ENCODE results near the gene AGR2. TPM values are rescaled to one million over a fixed set of nuclear protein-coding genes. Genes with fewer than 3 reads are reported as not detected.

Gene AGR2
- total and polyA plus RNA-seq, 7 experiments from 2014 or later: not detected

DNA sequence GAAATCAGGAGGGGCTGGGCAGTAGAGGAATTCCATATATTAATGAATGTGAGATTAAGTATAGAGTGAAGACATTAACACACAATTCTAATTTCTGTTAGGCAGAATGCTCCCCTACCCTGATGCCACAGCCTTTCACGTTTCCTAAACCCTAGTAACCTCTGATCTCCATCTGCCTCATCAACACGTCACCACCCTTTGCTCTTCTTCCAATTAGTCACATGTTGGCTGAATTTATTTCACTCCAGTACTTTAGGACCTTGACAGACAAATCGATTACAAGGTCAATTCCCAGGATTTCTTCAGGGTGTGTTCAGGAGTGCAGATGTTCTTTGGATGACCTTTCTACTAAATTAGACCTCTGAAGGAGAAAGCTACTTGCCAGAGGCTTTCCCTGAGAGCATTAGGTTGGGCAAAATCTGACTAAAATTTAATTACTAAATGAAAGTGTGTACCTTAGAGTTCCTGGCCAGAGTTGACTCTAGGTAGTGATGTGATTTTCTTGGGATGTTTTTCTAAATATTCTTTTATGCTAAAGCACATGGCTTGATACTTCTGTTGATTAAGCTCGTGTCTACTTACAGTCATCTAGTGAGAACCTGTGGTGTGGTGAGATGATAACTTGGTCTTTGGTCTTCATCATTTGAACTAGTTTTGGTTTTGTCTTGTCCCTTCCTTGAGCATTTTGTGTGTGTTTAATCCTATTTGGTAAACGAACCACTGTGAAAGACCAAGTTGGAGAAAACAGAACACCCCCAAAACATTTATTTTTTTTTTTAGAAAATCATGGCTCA is 12.7 kb downstream of the AGR2 start:
- H3K4me1 ChIP-seq (ENCODE audit: control insufficient read depth in 2 of 2, insufficient read depth in 2 of 2, low read length in 2 of 2): no peaks in the 10 kb centered on the region

DNA sequence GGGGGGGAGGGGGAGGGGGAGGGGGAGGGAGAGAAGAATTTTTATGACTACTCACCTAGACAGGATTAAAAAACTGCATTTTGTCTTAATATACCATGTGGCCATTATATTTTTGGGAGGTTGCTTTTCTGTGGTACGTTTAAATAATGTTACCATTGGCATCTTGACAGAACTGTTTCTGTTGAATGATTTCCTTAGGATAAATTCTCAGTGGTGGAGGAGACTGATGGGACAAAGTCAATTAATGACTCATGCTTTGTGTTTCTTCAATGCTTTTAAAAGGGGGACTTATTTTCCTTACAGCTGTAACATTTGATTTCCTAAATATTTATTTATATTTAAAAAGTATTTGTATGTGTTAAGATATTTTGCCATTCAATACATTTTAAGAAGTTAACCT is 13.7 kb downstream of the AGR2 start:
- intact Hi-C loops (cut with micrococcal nuclease): no loop called here
- peaks cover 0 to 2% of the 10 kb centered on the region in 2 donors for H3K27me3 ChIP-seq (ENCODE audit: control insufficient read depth in 2 of 2, insufficient read depth in 2 of 2, low read length in 2 of 2)
- no peaks in the 10 kb centered on the region for H3K36me3 Mint-ChIP-seq
- H3K9me3 Mint-ChIP-seq: no peaks in the 10 kb centered on the region
- H3K9me3 ChIP-seq (ENCODE audit: control insufficient read depth in 2 of 3, low read length in 3 of 3): no peaks in the 10 kb centered on the region
- no peak for DNase-seq
- H3K4me3 ChIP-seq (ENCODE audit: low read length): no peak overlapping the region
- H3K27me3 Mint-ChIP-seq: peaks cover 0 to 15% (median 4%) of the 10 kb centered on the region in 5 donors
- ChIA-PET POLR2A (no interaction called here), CTCF (no interaction called here)
- no peaks in the 10 kb centered on the region for H3K36me3 ChIP-seq (ENCODE audit: control insufficient read depth in 2 of 3, insufficient read depth in 3 of 3, low read length in 3 of 3)
- no peaks in the 10 kb centered on the region for H3K4me1 Mint-ChIP-seq
- H3K27ac ChIP-seq (ENCODE audit: low read depth, low read length): no peak overlapping the region
- H3K27ac Mint-ChIP-seq: no peak overlapping the region
- no peaks in the 10 kb centered on the region for H3K4me1 ChIP-seq (ENCODE audit: control insufficient read depth in 2 of 2, insufficient read depth in 2 of 2, low read length in 2 of 2)
- no peak overlapping the region for H3K4me3 Mint-ChIP-seq
- no peak for ATAC-seq

More for the DNA sequence above, 12.7 kb downstream of the AGR2 start:
- Mint-ChIP-seq H3K4me3 (no peak overlapping the region), H3K36me3 (no peaks in the 10 kb centered on the region), H3K4me1 (no peaks in the 10 kb centered on the region), H3K27ac (no peak overlapping the region), H3K9me3 (no peaks in the 10 kb centered on the region), H3K27me3 (peaks cover 3 to 15% (median 5%) of the 10 kb centered on the region in 5 donors)
- DNase-seq: no peak
- CTCF ChIA-PET: no interaction called here
- POLR2A ChIA-PET: no interaction called here
- H3K27me3 ChIP-seq (ENCODE audit: control insufficient read depth in 2 of 2, insufficient read depth in 2 of 2, low read length in 2 of 2): peaks cover 0 to 2% of the 10 kb centered on the region in 2 donors
- intact Hi-C loops (cut with micrococcal nuclease): no loop called here
- no peaks in the 10 kb centered on the region for H3K9me3 ChIP-seq (ENCODE audit: control insufficient read depth in 2 of 3, low read length in 3 of 3)
- no peak for ATAC-seq
- H3K27ac ChIP-seq (ENCODE audit: low read depth, low read length): no peak overlapping the region
- no peaks in the 10 kb centered on the region for H3K36me3 ChIP-seq (ENCODE audit: control insufficient read depth in 2 of 3, insufficient read depth in 3 of 3, low read length in 3 of 3)
- no peak overlapping the region for H3K4me3 ChIP-seq (ENCODE audit: low read length)

DNA sequence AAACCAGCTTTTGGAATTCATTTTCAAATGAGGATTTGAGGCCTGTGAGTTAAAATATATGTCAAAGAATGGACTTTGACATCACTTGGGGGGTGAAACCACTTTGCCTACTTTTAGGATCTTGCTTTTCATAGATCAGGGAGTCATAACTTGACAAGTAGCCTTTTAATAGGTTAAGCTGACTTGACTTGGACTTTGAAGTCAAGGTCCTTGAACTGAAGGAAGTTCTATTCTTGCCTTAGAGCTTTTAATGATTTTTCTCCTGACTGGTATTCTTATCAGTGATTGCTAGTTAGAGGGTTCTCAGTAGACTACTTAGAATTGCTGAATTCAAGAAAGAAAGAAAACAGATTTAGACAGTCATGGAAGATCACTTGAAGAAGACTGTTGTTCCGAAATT is 17.7 kb downstream of the AGR2 start:
- no peaks in the 10 kb centered on the region for H3K36me3 Mint-ChIP-seq
- Histone ChIP-seq H3K9me3 (ENCODE audit: control insufficient read depth in 2 of 3, low read length in 3 of 3) (no peaks in the 10 kb centered on the region), H3K27me3 (ENCODE audit: control insufficient read depth in 2 of 2, insufficient read depth in 2 of 2, low read length in 2 of 2) (no peaks in the 10 kb centered on the region), H3K4me1 (ENCODE audit: control insufficient read depth in 2 of 2, insufficient read depth in 2 of 2, low read length in 2 of 2) (no peaks in the 10 kb centered on the region), H3K36me3 (ENCODE audit: control insufficient read depth in 2 of 3, insufficient read depth in 3 of 3, low read length in 3 of 3) (no peaks in the 10 kb centered on the region), H3K27ac (ENCODE audit: low read depth, low read length) (no peak overlapping the region), H3K4me3 (ENCODE audit: low read length) (no peak overlapping the region)
- no peaks in the 10 kb centered on the region for H3K4me1 Mint-ChIP-seq
- H3K27ac Mint-ChIP-seq: no peak overlapping the region
- no peak overlapping the region for H3K4me3 Mint-ChIP-seq
- peaks cover 0 to 3% (median 0%) of the 10 kb centered on the region in 5 donors for H3K27me3 Mint-ChIP-seq
- CTCF ChIA-PET: interaction anchor here (0.6 kb wide), 1 partner anchor 101 kb away, joined by 3 read pairs; no protein-coding TSS in a partner anchor
- POLR2A ChIA-PET: no interaction called here
- H3K9me3 Mint-ChIP-seq: no peaks in the 10 kb centered on the region
- intact Hi-C loops (cut with micrococcal nuclease): no loop called here
- no peak for DNase-seq
- no peak for ATAC-seq

DNA sequence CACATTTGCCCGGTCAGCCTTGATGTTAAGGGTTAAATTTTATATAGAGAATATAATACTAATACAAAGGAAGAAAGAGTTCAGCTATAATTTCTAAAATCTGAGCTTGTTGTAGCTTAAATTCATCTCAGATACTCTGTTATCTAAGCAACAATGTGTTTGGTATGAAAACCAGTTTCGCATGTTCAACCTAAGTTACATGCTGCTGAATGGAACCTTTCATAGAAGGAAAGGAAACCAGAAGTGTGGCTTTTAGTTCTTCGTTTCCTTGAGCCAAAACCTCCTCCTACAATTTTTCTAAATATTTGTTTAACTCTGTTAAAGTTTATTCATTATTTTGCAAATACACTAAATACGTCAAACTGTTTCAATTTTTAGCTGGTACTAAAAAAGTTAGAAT is 18.5 kb downstream of the AGR2 start:
- ChIA-PET CTCF (no interaction called here), POLR2A (no interaction called here)
- Histone ChIP-seq H3K27me3 (ENCODE audit: control insufficient read depth in 2 of 2, insufficient read depth in 2 of 2, low read length in 2 of 2) (no peaks in the 10 kb centered on the region), H3K4me1 (ENCODE audit: control insufficient read depth in 2 of 2, insufficient read depth in 2 of 2, low read length in 2 of 2) (no peaks in the 10 kb centered on the region), H3K9me3 (ENCODE audit: control insufficient read depth in 2 of 3, low read length in 3 of 3) (no peaks in the 10 kb centered on the region), H3K4me3 (ENCODE audit: low read length) (no peak overlapping the region), H3K27ac (ENCODE audit: low read depth, low read length) (no peak overlapping the region), H3K36me3 (ENCODE audit: control insufficient read depth in 2 of 3, insufficient read depth in 3 of 3, low read length in 3 of 3) (no peaks in the 10 kb centered on the region)
- no peaks in the 10 kb centered on the region for H3K36me3 Mint-ChIP-seq
- DNase-seq (no peak), ATAC-seq (no peak)
- no peaks in the 10 kb centered on the region for H3K9me3 Mint-ChIP-seq
- H3K27ac Mint-ChIP-seq: no peak overlapping the region
- intact Hi-C loops (cut with micrococcal nuclease): no loop called here
- H3K27me3 Mint-ChIP-seq: peaks cover 0 to 6% (median 0%) of the 10 kb centered on the region in 5 donors
- no peak overlapping the region for H3K4me3 Mint-ChIP-seq
- H3K4me1 Mint-ChIP-seq: no peaks in the 10 kb centered on the region

DNA sequence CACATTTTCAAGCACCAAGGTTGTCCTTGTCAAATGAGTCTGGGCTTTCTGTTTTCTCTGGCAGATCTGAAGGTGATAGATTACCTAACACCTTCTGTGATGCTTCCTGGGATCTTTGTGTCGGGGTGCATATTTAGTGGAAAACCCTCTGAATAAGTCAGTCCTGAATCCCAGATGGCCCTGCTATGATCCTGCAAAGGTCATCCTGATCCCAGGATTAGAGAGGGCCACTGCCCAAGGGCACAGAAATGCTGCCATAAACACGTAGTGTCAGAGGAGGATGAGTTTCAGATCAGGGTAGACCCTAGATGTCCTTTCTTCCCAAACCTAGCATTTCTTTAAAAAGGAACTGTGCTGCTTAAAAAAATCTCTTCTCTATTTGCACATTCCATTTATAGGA is 19.0 kb downstream of the AGR2 start:
- POLR2A ChIA-PET: no interaction called here
- H3K27ac Mint-ChIP-seq: no peak overlapping the region
- no peaks in the 10 kb centered on the region for H3K36me3 ChIP-seq (ENCODE audit: control insufficient read depth in 2 of 3, insufficient read depth in 3 of 3, low read length in 3 of 3)
- H3K9me3 Mint-ChIP-seq: no peaks in the 10 kb centered on the region
- no peaks in the 10 kb centered on the region for H3K4me1 Mint-ChIP-seq
- no peak for ATAC-seq
- H3K27me3 Mint-ChIP-seq: peaks cover 0 to 6% (median 0%) of the 10 kb centered on the region in 5 donors
- CTCF ChIA-PET: no interaction called here
- H3K27ac ChIP-seq (ENCODE audit: low read depth, low read length): no peak overlapping the region
- no peak overlapping the region for H3K4me3 Mint-ChIP-seq
- no peaks in the 10 kb centered on the region for H3K9me3 ChIP-seq (ENCODE audit: control insufficient read depth in 2 of 3, low read length in 3 of 3)
- H3K36me3 Mint-ChIP-seq: no peaks in the 10 kb centered on the region
- intact Hi-C loops (cut with micrococcal nuclease): no loop called here
- H3K27me3 ChIP-seq (ENCODE audit: control insufficient read depth in 2 of 2, insufficient read depth in 2 of 2, low read length in 2 of 2): no peaks in the 10 kb centered on the region
- no peak overlapping the region for H3K4me3 ChIP-seq (ENCODE audit: low read length)
- no peak for DNase-seq
- no peaks in the 10 kb centered on the region for H3K4me1 ChIP-seq (ENCODE audit: control insufficient read depth in 2 of 2, insufficient read depth in 2 of 2, low read length in 2 of 2)

DNA sequence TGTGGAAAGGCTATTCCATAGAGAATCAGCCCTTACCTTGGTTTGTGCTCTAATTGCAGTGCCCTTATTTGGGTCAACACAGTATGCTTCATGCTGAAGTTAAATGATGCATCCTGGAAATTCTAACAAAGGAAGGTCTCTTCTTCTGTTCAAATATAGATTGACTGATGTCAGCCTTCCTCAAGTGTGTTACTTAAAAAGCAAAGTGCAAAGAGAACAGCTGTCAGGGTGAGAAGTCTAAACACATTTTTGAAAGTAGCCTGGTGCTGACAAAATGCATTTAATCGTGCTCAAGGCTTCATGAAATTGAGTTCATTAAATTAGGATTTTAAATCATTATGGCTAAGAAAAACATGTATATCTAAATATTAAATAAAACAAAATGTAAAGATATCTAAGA is 19.5 kb downstream of the AGR2 start:
- ChIA-PET CTCF (no interaction called here), POLR2A (no interaction called here)
- no peak overlapping the region for H3K4me3 Mint-ChIP-seq
- DNase-seq (no peak), ATAC-seq (no peak)
- Histone ChIP-seq H3K36me3 (ENCODE audit: control insufficient read depth in 2 of 3, insufficient read depth in 3 of 3, low read length in 3 of 3) (no peaks in the 10 kb centered on the region), H3K4me3 (ENCODE audit: low read length) (no peak overlapping the region), H3K27ac (ENCODE audit: low read depth, low read length) (no peak overlapping the region), H3K27me3 (ENCODE audit: control insufficient read depth in 2 of 2, insufficient read depth in 2 of 2, low read length in 2 of 2) (no peaks in the 10 kb centered on the region), H3K4me1 (ENCODE audit: control insufficient read depth in 2 of 2, insufficient read depth in 2 of 2, low read length in 2 of 2) (no peaks in the 10 kb centered on the region), H3K9me3 (ENCODE audit: control insufficient read depth in 2 of 3, low read length in 3 of 3) (no peaks in the 10 kb centered on the region)
- no peaks in the 10 kb centered on the region for H3K36me3 Mint-ChIP-seq
- H3K27me3 Mint-ChIP-seq: peaks cover 0 to 6% (median 0%) of the 10 kb centered on the region in 5 donors
- intact Hi-C loops (cut with micrococcal nuclease): no loop called here
- H3K4me1 Mint-ChIP-seq: no peaks in the 10 kb centered on the region
- H3K27ac Mint-ChIP-seq: no peak overlapping the region
- no peaks in the 10 kb centered on the region for H3K9me3 Mint-ChIP-seq

DNA sequence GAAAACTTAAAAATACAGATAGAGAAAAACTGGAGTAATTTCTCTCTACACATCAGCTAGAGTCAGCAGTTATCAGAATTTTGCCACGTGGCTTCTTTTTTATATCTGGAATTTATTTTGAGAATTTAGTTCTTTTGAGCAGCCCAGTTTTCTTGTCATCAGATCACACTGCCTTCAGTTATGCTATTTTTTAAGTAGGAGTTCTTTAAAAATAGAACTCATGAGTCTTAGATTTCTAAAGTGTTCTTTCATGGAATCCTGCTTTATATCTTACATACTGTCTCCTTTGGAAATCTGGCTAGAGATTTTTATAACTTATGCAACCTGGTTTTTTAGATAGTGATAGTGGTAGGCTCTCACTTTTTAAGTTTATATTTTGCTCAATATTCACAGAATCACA is 24.2 kb downstream of the AGR2 start:
- Histone ChIP-seq H3K4me3 (ENCODE audit: low read length) (no peak overlapping the region), H3K9me3 (ENCODE audit: control insufficient read depth in 2 of 3, low read length in 3 of 3) (no peaks in the 10 kb centered on the region), H3K27me3 (ENCODE audit: control insufficient read depth in 2 of 2, insufficient read depth in 2 of 2, low read length in 2 of 2) (no peaks in the 10 kb centered on the region), H3K36me3 (ENCODE audit: control insufficient read depth in 2 of 3, insufficient read depth in 3 of 3, low read length in 3 of 3) (no peaks in the 10 kb centered on the region), H3K27ac (ENCODE audit: low read depth, low read length) (no peak overlapping the region), H3K4me1 (ENCODE audit: control insufficient read depth in 2 of 2, insufficient read depth in 2 of 2, low read length in 2 of 2) (no peaks in the 10 kb centered on the region)
- ChIA-PET POLR2A (no interaction called here), CTCF (no interaction called here)
- DNase-seq: no peak
- Mint-ChIP-seq H3K36me3 (no peaks in the 10 kb centered on the region), H3K4me3 (no peak overlapping the region), H3K27ac (no peak overlapping the region), H3K9me3 (no peaks in the 10 kb centered on the region), H3K4me1 (no peaks in the 10 kb centered on the region), H3K27me3 (peaks cover 0 to 3% (median 0%) of the 10 kb centered on the region in 5 donors)
- intact Hi-C loops (cut with micrococcal nuclease): no loop called here
- no peak for ATAC-seq

All from naive thymus-derived CD4-positive, alpha-beta T cell (primary cell).